Thyroid gland (tissue), 4 donors: ENCODE data around the gene PLXNA4.

ENCODE experiments used
- CTCF ChIP-seq, 6 experiments: fragments of 200-600 bp in 3 of 6; fragments of 450-650 bp in 3 of 6; sonication (generic) in 3 of 6; IDR thresholded peaks; one replicate each; pipeline ENCODE4 v1.5.1; 2016 to 2019; ENCODE audit warnings: antibody characterized with exemption in 6 of 6, mild to moderate bottlenecking in 2 of 6, inconsistent platforms in 1 of 6, moderate library complexity in 1 of 6
- POLR2A ChIP-seq, 2 donors: fragments of 450-650 bp; IDR thresholded peaks; one replicate each; pipeline ENCODE4 v1.6.1; 2017; ENCODE audit warnings: antibody characterized with exemption in 2 of 2, mild to moderate bottlenecking in 2 of 2, moderate library complexity in 1 of 2

- TF ChIP-seq CTCF (IDR thresholded peaks at IDR 0.05): no peak
- TF ChIP-seq POLR2A (IDR thresholded peaks at IDR 0.05): no peak
These were observed 481.0 kb downstream of the PLXNA4 start for GRCh38 chr7:132095111-132095765.
